ENCODE results near the gene PLEKHA4. TPM values are rescaled to one million over a fixed set of nuclear protein-coding genes. Genes with fewer than 3 reads are reported as not detected.

PLEKHA4 gene
- total RNA-seq, 2 experiments from 2014 or later: 8.1 to 8.4 TPM

GRCh38 chr19:48879025-48879637 lies 10.7 kb upstream of the PLEKHA4 start:
- no peaks in the 10 kb centered on the region for H3K9me2 ChIP-seq (ENCODE audit: insufficient read depth, low read length)
- H3K4me1 ChIP-seq (ENCODE audit: insufficient read depth, low read length, poor library complexity, severe bottlenecking): peaks cover 61% of the 10 kb centered on the region
- no peak overlapping the region for H3K4me2 ChIP-seq (ENCODE audit: low read length)
- POLR2A ChIA-PET: interaction anchor here (1.1 kb wide), 1 partner anchor 54 kb away, joined by 3 read pairs; the partner anchor contains the start of gene DHDH
- no peak overlapping the region for H2AFZ ChIP-seq (ENCODE audit: low read length)
- CTCF ChIA-PET (ENCODE audit: unreplicated experiment): no interaction called here
- H3K9me3 ChIP-seq (ENCODE audit: low read length): peaks cover 15% of the 10 kb centered on the region
- peaks cover 11% of the 10 kb centered on the region for H3K79me2 ChIP-seq (ENCODE audit: insufficient read depth, low read depth, low read length)
- intact Hi-C loops (cut with micrococcal nuclease; ENCODE audit: unreplicated experiment): no loop called here
- H4K20me1 ChIP-seq (ENCODE audit: insufficient read depth, low read length): no peaks in the 10 kb centered on the region
- TF ChIP-seq EZH2phosphoT487 (IDR thresholded peaks at IDR 0.05; ENCODE audit: borderline replicate concordance, low read depth, low read length) (no peak), CTCF (conservative IDR thresholded peaks at IDR 0.05; ENCODE audit: low read length) (no peak)
- H3K27ac ChIP-seq (ENCODE audit: low read depth, low read length, poor library complexity, severe bottlenecking): peak overlapping the region; percentile 19
- H3K36me3 ChIP-seq (ENCODE audit: insufficient read depth, low read length): peaks cover 41% of the 10 kb centered on the region
- no TSS peak for BruUV-seq (replicated peaks)
- DNase-seq (ENCODE audit: low spot score): no peak
- H3K4me3 ChIP-seq (ENCODE audit: low read depth, low read length, poor library complexity, severe bottlenecking): no peak overlapping the region

- Histone ChIP-seq H3K4me3 (ENCODE audit: low read depth, low read length, poor library complexity, severe bottlenecking) (no peak overlapping the region), H3K27ac (ENCODE audit: low read depth, low read length, poor library complexity, severe bottlenecking) (peak overlapping the region; percentile 99), H3K79me2 (ENCODE audit: insufficient read depth, low read depth, low read length) (peaks cover 18% of the 10 kb centered on the region), H3K9me2 (ENCODE audit: insufficient read depth, low read length) (no peaks in the 10 kb centered on the region), H3K4me2 (ENCODE audit: low read length) (no peak overlapping the region), H3K36me3 (ENCODE audit: insufficient read depth, low read length) (peaks cover 48% of the 10 kb centered on the region), H4K20me1 (ENCODE audit: insufficient read depth, low read length) (peaks cover 4% of the 10 kb centered on the region), H2AFZ (ENCODE audit: low read length) (no peak overlapping the region), H3K4me1 (ENCODE audit: insufficient read depth, low read length, poor library complexity, severe bottlenecking) (peaks cover 68% of the 10 kb centered on the region), H3K9me3 (ENCODE audit: low read length) (peaks cover 15% of the 10 kb centered on the region)
- POLR2A ChIA-PET: interaction anchor here (1.1 kb wide), 1 partner anchor 55 kb away, joined by 3 read pairs; the partner anchor contains the start of gene DHDH
- intact Hi-C loops (cut with micrococcal nuclease; ENCODE audit: unreplicated experiment): no loop called here
- BruUV-seq (replicated peaks): no TSS peak
- TF ChIP-seq EZH2phosphoT487 (IDR thresholded peaks at IDR 0.05; ENCODE audit: borderline replicate concordance, low read depth, low read length): no peak
- TF ChIP-seq CTCF (conservative IDR thresholded peaks at IDR 0.05; ENCODE audit: low read length): no peak
- no peak for DNase-seq (ENCODE audit: low spot score)
- CTCF ChIA-PET (ENCODE audit: unreplicated experiment): no interaction called here
Observed at GRCh38 chr19:48878196-48879024, 10.0 kb upstream of the PLEKHA4 start.

GRCh38 chr19:48877855-48878195 lies 9.4 kb upstream of the PLEKHA4 start:
- TF ChIP-seq CTCF (conservative IDR thresholded peaks at IDR 0.05; ENCODE audit: low read length): no peak
- no peak for TF ChIP-seq EZH2phosphoT487 (IDR thresholded peaks at IDR 0.05; ENCODE audit: borderline replicate concordance, low read depth, low read length)
- intact Hi-C loops (cut with micrococcal nuclease; ENCODE audit: unreplicated experiment): no loop called here
- no peaks in the 10 kb centered on the region for H3K9me2 ChIP-seq (ENCODE audit: insufficient read depth, low read length)
- H3K4me3 ChIP-seq (ENCODE audit: low read depth, low read length, poor library complexity, severe bottlenecking): no peak overlapping the region
- H3K27ac ChIP-seq (ENCODE audit: low read depth, low read length, poor library complexity, severe bottlenecking): peak overlapping the region; percentile 99
- no peak overlapping the region for H2AFZ ChIP-seq (ENCODE audit: low read length)
- H3K4me2 ChIP-seq (ENCODE audit: low read length): no peak overlapping the region
- H3K36me3 ChIP-seq (ENCODE audit: insufficient read depth, low read length): peaks cover 51% of the 10 kb centered on the region
- peaks cover 15% of the 10 kb centered on the region for H3K9me3 ChIP-seq (ENCODE audit: low read length)
- DNase-seq (ENCODE audit: low spot score): no peak
- peaks cover 71% of the 10 kb centered on the region for H3K4me1 ChIP-seq (ENCODE audit: insufficient read depth, low read length, poor library complexity, severe bottlenecking)
- peaks cover 9% of the 10 kb centered on the region for H4K20me1 ChIP-seq (ENCODE audit: insufficient read depth, low read length)
- POLR2A ChIA-PET: interaction anchor here (0.7 kb wide), 1 partner anchor 8 kb away, joined by 4 read pairs; no protein-coding TSS in a partner anchor
- peaks cover 24% of the 10 kb centered on the region for H3K79me2 ChIP-seq (ENCODE audit: insufficient read depth, low read depth, low read length)
- CTCF ChIA-PET (ENCODE audit: unreplicated experiment): no interaction called here
- BruUV-seq (replicated peaks): no TSS peak

Data from OCI-LY7 (cell line).